ENCODE data around the gene SDC4.

GRCh38 chr20:45355209-45356084 is 7.2 kb upstream of the SDC4 start:
- TF ChIP-seq CTCF (IDR thresholded peaks at IDR 0.05): no peak
- no peak for TF ChIP-seq POLR2A (IDR thresholded peaks at IDR 0.05)
